ENCODE data around the gene BIRC2.

BIRC2 gene

GRCh38 chr11:102374633-102375424 is 27.8 kb downstream of the BIRC2 start:
- H3K4me3 ChIP-seq (ENCODE audit: low read depth, low read length), result peak overlapping the region; percentile 35

- no peak overlapping the region for H3K4me3 ChIP-seq (ENCODE audit: low read depth, low read length)
Observed at GRCh38 chr11:102375720-102376399, 28.8 kb downstream of the BIRC2 start.

GRCh38 chr11:102377891-102378290 is 30.9 kb downstream of the BIRC2 start:
- no peak overlapping the region for H3K4me3 ChIP-seq (ENCODE audit: low read depth, low read length)

GRCh38 chr11:102378818-102379217 is 31.8 kb downstream of the BIRC2 start:
- H3K4me3 ChIP-seq (ENCODE audit: low read depth, low read length), result no peak overlapping the region

GRCh38 chr11:102382384-102382783 is 35.4 kb downstream of the BIRC2 start:
- H3K4me3 ChIP-seq (ENCODE audit: low read depth, low read length), result no peak overlapping the region

- H3K4me3 ChIP-seq (ENCODE audit: low read depth, low read length), result no peak overlapping the region
Observed at GRCh38 chr11:102383839-102384238, 36.8 kb downstream of the BIRC2 start.

- H3K4me3 ChIP-seq (ENCODE audit: low read depth, low read length), result no peak overlapping the region
Observed at GRCh38 chr11:102384419-102385079, 37.5 kb downstream of the BIRC2 start.

GRCh38 chr11:102385085-102386007 is 38.3 kb downstream of the BIRC2 start:
- no peak overlapping the region for H3K4me3 ChIP-seq (ENCODE audit: low read depth, low read length)

- H3K4me3 ChIP-seq (ENCODE audit: low read depth, low read length), result no peak overlapping the region
Observed at GRCh38 chr11:102386136-102386734, 39.2 kb downstream of the BIRC2 start.

- no peak overlapping the region for H3K4me3 ChIP-seq (ENCODE audit: low read depth, low read length)
Observed at GRCh38 chr11:102387043-102387781, 40.2 kb downstream of the BIRC2 start.

GRCh38 chr11:102389253-102389652 is 42.2 kb downstream of the BIRC2 start:
- no peak overlapping the region for H3K4me3 ChIP-seq (ENCODE audit: low read depth, low read length)

- H3K4me3 ChIP-seq (ENCODE audit: low read depth, low read length), result no peak overlapping the region
Observed at GRCh38 chr11:102390667-102391465, 43.9 kb downstream of the BIRC2 start.

GRCh38 chr11:102391549-102392237 is 44.7 kb downstream of the BIRC2 start:
- H3K4me3 ChIP-seq (ENCODE audit: low read depth, low read length), result no peak overlapping the region

GRCh38 chr11:102393272-102393730 is 46.3 kb downstream of the BIRC2 start:
- no peak overlapping the region for H3K4me3 ChIP-seq (ENCODE audit: low read depth, low read length)

GRCh38 chr11:102395720-102396393 is 48.8 kb downstream of the BIRC2 start:
- no peak overlapping the region for H3K4me3 ChIP-seq (ENCODE audit: low read depth, low read length)

- no peak overlapping the region for H3K4me3 ChIP-seq (ENCODE audit: low read depth, low read length)
Observed at GRCh38 chr11:102396708-102397563, 49.9 kb downstream of the BIRC2 start.

GRCh38 chr11:102398297-102398696 is 51.3 kb downstream of the BIRC2 start:
- H3K4me3 ChIP-seq (ENCODE audit: low read depth, low read length), result no peak overlapping the region
